OCI-LY3 (cell line): ENCODE results near the gene CCDC106.

Source experiments
- H2AFZ ChIP-seq: fragments of 200-600, 300-600 bp; shearing (Covaris generic); 2 replicates; pipeline ENCODE4 v1.6.0; 2014; ENCODE audit warnings: antibody characterized with exemption, low read depth, low read length
- H3K27ac ChIP-seq: fragments of 200-600, 300-600 bp; sonication (generic); 2 replicates; pipeline ENCODE4 v1.5.1; 2014; ENCODE audit warnings: mild to moderate bottlenecking, low read length, moderate library complexity, mixed read lengths
- H3K27me3 ChIP-seq: fragments of 200-600, 300-600 bp; sonication (generic); 2 replicates; pipeline ENCODE4 v1.6.1; 2014; ENCODE audit warnings: low read depth, low read length, mixed read lengths
- H3K36me3 ChIP-seq: fragments of 200-600, 300-600 bp; sonication (generic); replicated peaks from 2 replicates; pipeline ENCODE3; 2014; ENCODE audit warnings: low read depth, low read length, mixed read lengths
- H3K4me1 ChIP-seq: fragments of 300-600, 200-600 bp; sonication (generic); 2 replicates; pipeline ENCODE4 v1.6.1; 2014; ENCODE audit warnings: low read length, mixed read lengths
- H3K4me2 ChIP-seq: fragments of 200-600, 300-600 bp; sonication (generic); 2 replicates; pipeline ENCODE4 v1.6.1; 2014; ENCODE audit warnings: low read length, mixed read lengths
- H3K4me3 ChIP-seq: fragments of 300-600, 200-600 bp; sonication (generic); 2 replicates; pipeline ENCODE4 v1.5.1; 2014; ENCODE audit warnings: antibody characterized with exemption, mild to moderate bottlenecking, low read length, moderate library complexity
- H3K79me2 ChIP-seq: fragments of 300-600, 200-600 bp; shearing (Covaris generic); 2 replicates; pipeline ENCODE4 v1.6.1; 2014; ENCODE audit warnings: mild to moderate bottlenecking, low read length, mixed read lengths
- H3K9ac ChIP-seq: fragments of 300-600, 200-600 bp; shearing (Covaris generic); 2 replicates; pipeline ENCODE4 v1.6.0; 2014; ENCODE audit warnings: mild to moderate bottlenecking, low read length, moderate library complexity
- H3K9me3 ChIP-seq: fragments of 200-600, 300-600 bp; shearing (Covaris generic); 2 replicates; pipeline ENCODE4 v1.6.1; 2014; ENCODE audit warnings: low read length, mixed read lengths; ENCODE audit not compliant: insufficient read depth
- H4K20me1 ChIP-seq: fragments of 200-600, 300-600 bp; sonication (generic); 2 replicates; pipeline ENCODE4 v1.6.1; 2016; ENCODE audit warnings: low read length, mixed read lengths; ENCODE audit not compliant: insufficient read depth
- CTCF ChIP-seq: fragments of 200-600, 300-600 bp; sonication (generic); IDR thresholded peaks from 2 replicates; pipeline ENCODE4 v1.5.1; 2014; ENCODE audit warnings: antibody characterized with exemption, low read length, low read depth
- EZH2phosphoT487 ChIP-seq: fragments of 200-600 bp; shearing (Covaris generic); IDR thresholded peaks from 2 replicates; pipeline ENCODE4 v1.6.1; 2018; ENCODE audit warnings: antibody characterized with exemption, mixed run types, low read depth

Gene CCDC106

GRCh38 chr19:55656552-55656951 is 8.5 kb downstream of the CCDC106 start:
- peak overlapping the region; percentile 90 for H3K27ac ChIP-seq
- peaks cover 32% of the 10 kb centered on the region for H3K4me1 ChIP-seq
- peak overlapping the region; percentile 88 for H3K4me3 ChIP-seq
- peaks cover 52% of the 10 kb centered on the region for H4K20me1 ChIP-seq
- H3K9ac ChIP-seq: peak overlapping the region; percentile 94
- no peak overlapping the region for H2AFZ ChIP-seq
- peaks cover 63% of the 10 kb centered on the region for H3K79me2 ChIP-seq
- H3K4me2 ChIP-seq: peak overlapping the region; percentile 98
- H3K36me3 ChIP-seq: peaks cover 55% of the 10 kb centered on the region
- no peaks in the 10 kb centered on the region for H3K9me3 ChIP-seq
- TF ChIP-seq CTCF (no peak), EZH2phosphoT487 (no peak)
- no peaks in the 10 kb centered on the region for H3K27me3 ChIP-seq

- H3K9ac ChIP-seq: peak overlapping the region; percentile 94
- H3K4me3 ChIP-seq: peak overlapping the region; percentile 88
- peaks cover 57% of the 10 kb centered on the region for H4K20me1 ChIP-seq
- peak overlapping the region; percentile 90 for H3K27ac ChIP-seq
- H3K4me2 ChIP-seq: peak overlapping the region; percentile 98
- H2AFZ ChIP-seq: no peak overlapping the region
- TF ChIP-seq EZH2phosphoT487 (no peak), CTCF (no peak)
- H3K4me1 ChIP-seq: peaks cover 32% of the 10 kb centered on the region
- H3K79me2 ChIP-seq: peaks cover 69% of the 10 kb centered on the region
- peaks cover 61% of the 10 kb centered on the region for H3K36me3 ChIP-seq
- H3K27me3 ChIP-seq: no peaks in the 10 kb centered on the region
- no peaks in the 10 kb centered on the region for H3K9me3 ChIP-seq
Measured at GRCh38 chr19:55656988-55657747, 9.2 kb downstream of the CCDC106 start.

GRCh38 chr19:55658846-55659459 is 10.9 kb downstream of the CCDC106 start:
- Histone ChIP-seq H3K4me3 (peak overlapping the region; percentile 88; the same call in 1 of the 2 replicates), H3K79me2 (peaks cover 86% of the 10 kb centered on the region), H3K4me2 (peak overlapping the region; percentile 98), H2AFZ (no peak overlapping the region), H3K27ac (peak overlapping the region; percentile 90), H3K4me1 (peaks cover 29% of the 10 kb centered on the region), H4K20me1 (peaks cover 66% of the 10 kb centered on the region), H3K9ac (peak overlapping the region; percentile 94; the same call in 1 of the 2 replicates), H3K9me3 (no peaks in the 10 kb centered on the region), H3K27me3 (no peaks in the 10 kb centered on the region), H3K36me3 (peaks cover 78% of the 10 kb centered on the region)
- TF ChIP-seq CTCF (no peak), EZH2phosphoT487 (no peak)

GRCh38 chr19:55659822-55660221 is 11.8 kb downstream of the CCDC106 start:
- Histone ChIP-seq H3K9ac (peak overlapping the region; percentile 9; the same call in 1 of the 2 replicates), H3K79me2 (peaks cover 95% of the 10 kb centered on the region), H4K20me1 (peaks cover 73% of the 10 kb centered on the region), H3K4me1 (peaks cover 29% of the 10 kb centered on the region), H3K27ac (peak overlapping the region; percentile 29), H3K9me3 (no peaks in the 10 kb centered on the region), H3K27me3 (no peaks in the 10 kb centered on the region), H3K4me3 (no peak overlapping the region), H3K36me3 (peaks cover 84% of the 10 kb centered on the region), H2AFZ (no peak overlapping the region), H3K4me2 (peak overlapping the region; percentile 98; the same call in 1 of the 2 replicates)
- TF ChIP-seq EZH2phosphoT487 (no peak), CTCF (no peak)
